ENCODE results near the gene SLIT3. TPM values are rescaled to one million over a fixed set of nuclear protein-coding genes. Genes with fewer than 3 reads are reported as not detected.

SLIT3 gene
- total RNA-seq, 1 experiment from 2014 or later: 0.92 TPM

DNA sequence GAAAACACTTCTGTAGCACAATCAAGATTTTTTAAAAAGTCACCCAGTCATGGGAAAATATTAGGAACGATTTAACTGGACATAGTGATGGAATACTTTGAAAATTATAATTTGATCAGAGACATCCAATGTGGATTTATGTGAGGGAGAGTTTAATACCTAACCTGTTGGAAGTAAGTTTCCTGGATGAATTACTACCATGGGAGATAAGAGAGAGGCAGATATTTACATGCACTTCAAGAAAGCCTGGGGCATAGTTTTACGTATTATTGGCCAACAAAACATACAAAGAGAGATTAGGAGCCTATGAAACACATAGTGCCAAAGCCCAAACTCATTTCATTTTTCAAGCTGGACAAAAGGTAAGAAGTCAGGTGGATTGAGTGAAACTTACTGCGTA lies 336.8 kb downstream of the SLIT3 start:
- no peaks in the 10 kb centered on the region for H3K9me3 Mint-ChIP-seq
- no peak overlapping the region for H3T11ph ChIP-seq (ENCODE audit: low read length)
- no peaks in the 10 kb centered on the region for H3K36me3 Mint-ChIP-seq (ENCODE audit: insufficient read depth in 1 of 3, low read depth in 3 of 3)
- no peaks in the 10 kb centered on the region; the same call in 1 of the 2 replicates for H3K4me1 ChIP-seq (ENCODE audit: insufficient read depth, low read length)
- H3K23me2 ChIP-seq (ENCODE audit: insufficient read length, low read depth, low read length, poor library complexity, severe bottlenecking): no peaks in the 10 kb centered on the region
- no peak overlapping the region for H4K8ac ChIP-seq (replicated peaks; ENCODE audit: insufficient read length, low read depth, low read length)
- H3K79me2 ChIP-seq (ENCODE audit: insufficient read depth, low read length): no peaks in the 10 kb centered on the region
- H2BK120ac ChIP-seq (ENCODE audit: low read depth, low read length, poor library complexity, severe bottlenecking): no peak overlapping the region
- DNase-seq: no peak
- H3K9ac ChIP-seq (ENCODE audit: extremely low read depth, insufficient read length, low read length): no peak overlapping the region
- H3K27me3 Mint-ChIP-seq (ENCODE audit: low read depth): peaks cover 7% of the 10 kb centered on the region
- no peaks in the 10 kb centered on the region for H4K20me1 ChIP-seq (ENCODE audit: control insufficient read depth, insufficient read depth, insufficient read length)
- H2BK12ac ChIP-seq (ENCODE audit: insufficient read length, low read depth, low read length): no peak overlapping the region
- TF ChIP-seq, protein P1, sequence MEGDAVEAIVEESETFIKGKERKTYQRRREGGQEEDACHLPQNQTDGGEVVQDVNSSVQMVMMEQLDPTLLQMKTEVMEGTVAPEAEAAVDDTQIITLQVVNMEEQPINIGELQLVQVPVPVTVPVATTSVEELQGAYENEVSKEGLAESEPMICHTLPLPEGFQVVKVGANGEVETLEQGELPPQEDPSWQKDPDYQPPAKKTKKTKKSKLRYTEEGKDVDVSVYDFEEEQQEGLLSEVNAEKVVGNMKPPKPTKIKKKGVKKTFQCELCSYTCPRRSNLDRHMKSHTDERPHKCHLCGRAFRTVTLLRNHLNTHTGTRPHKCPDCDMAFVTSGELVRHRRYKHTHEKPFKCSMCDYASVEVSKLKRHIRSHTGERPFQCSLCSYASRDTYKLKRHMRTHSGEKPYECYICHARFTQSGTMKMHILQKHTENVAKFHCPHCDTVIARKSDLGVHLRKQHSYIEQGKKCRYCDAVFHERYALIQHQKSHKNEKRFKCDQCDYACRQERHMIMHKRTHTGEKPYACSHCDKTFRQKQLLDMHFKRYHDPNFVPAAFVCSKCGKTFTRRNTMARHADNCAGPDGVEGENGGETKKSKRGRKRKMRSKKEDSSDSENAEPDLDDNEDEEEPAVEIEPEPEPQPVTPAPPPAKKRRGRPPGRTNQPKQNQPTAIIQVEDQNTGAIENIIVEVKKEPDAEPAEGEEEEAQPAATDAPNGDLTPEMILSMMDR (conservative IDR thresholded peaks at IDR 0.05): no peak
- H3K14ac ChIP-seq (ENCODE audit: insufficient read depth, low read length): no peak overlapping the region
- H2AFZ ChIP-seq (ENCODE audit: low read length): no peak overlapping the region
- no peaks in the 10 kb centered on the region for H3K9me3 ChIP-seq (ENCODE audit: control insufficient read depth, low read depth, low read length)
- H3K27ac ChIP-seq (ENCODE audit: insufficient read length, low read depth, low read length): no peak overlapping the region
- H3K18ac ChIP-seq (ENCODE audit: insufficient read length, low read depth, low read length): no peak overlapping the region
- no peak overlapping the region for H3K4me3 Mint-ChIP-seq
- no peak overlapping the region for H4K5ac ChIP-seq (ENCODE audit: insufficient read length, low read depth, low read length)
- H2BK15ac ChIP-seq (ENCODE audit: low read depth, low read length): no peak overlapping the region
- H2BK20ac ChIP-seq (ENCODE audit: low read depth, low read length, poor library complexity, severe bottlenecking): no peak overlapping the region
- H3K23ac ChIP-seq (ENCODE audit: insufficient read length, low read depth, low read length): no peak overlapping the region
- H3K27ac Mint-ChIP-seq: no peak overlapping the region
- no peaks in the 10 kb centered on the region for H3K79me1 ChIP-seq (ENCODE audit: insufficient read depth, low read depth, low read length, poor library complexity, severe bottlenecking)
- no peak overlapping the region for H2AK5ac ChIP-seq (ENCODE audit: insufficient read length, low read length)
- no CpG with 5 or more reads among the region's 3 CpGs for WGBS (ENCODE audit: extremely low coverage, insufficient read length, low lambda C conversion rate)
- H4K91ac ChIP-seq (ENCODE audit: insufficient read length, low read depth, low read length): no peak overlapping the region
- no peak overlapping the region for H3K4me2 ChIP-seq (ENCODE audit: insufficient read depth, insufficient read length, low read length)
- no peak overlapping the region for H3K56ac ChIP-seq (ENCODE audit: insufficient read length, low read depth, low read length)
- H2BK5ac ChIP-seq (ENCODE audit: insufficient read length, low read length): no peak overlapping the region
- no peak overlapping the region for H3K4ac ChIP-seq (ENCODE audit: low read depth, low read length)
- no peaks in the 10 kb centered on the region for H3K27me3 ChIP-seq (ENCODE audit: insufficient read depth, low read length)
- H3K4me1 Mint-ChIP-seq: peaks cover 7 to 12% of the 10 kb centered on the region in 2 experiments
